Measurements from ENCODE around the gene ARFRP1.

- no peak for TF ChIP-seq CTCF (IDR thresholded peaks at IDR 0.05)
- no peak for TF ChIP-seq POLR2A (IDR thresholded peaks at IDR 0.05)
Observed at GRCh38 chr20:63658749-63659187, 49.0 kb downstream of the ARFRP1 start.

Measured in transverse colon (tissue), 3 donors.